K562 (cell line): ENCODE results near the gene MPND. TPM values are rescaled to one million over a fixed set of nuclear protein-coding genes. Genes with fewer than 3 reads are reported as not detected.
A peak's percentile ranks its signal among the peaks of the same experiment; 100 is the strongest.

Experiments used
- ARID1B ChIP-seq: fragments of 450-650 bp; IDR thresholded peaks from 2 replicates; pipeline ENCODE4 v1.6.1; 2016; ENCODE audit warnings: antibody characterized with exemption, mild to moderate bottlenecking, inconsistent platforms
- BDP1 ChIP-seq: IDR thresholded peaks from 3 replicates; pipeline ENCODE4 v1.6.1; 2011; ENCODE audit not compliant: insufficient read length, insufficient read depth
- CAMTA2 ChIP-seq: fragments of 250-450 bp; sonication (Bioruptor Pico); conservative IDR thresholded peaks from 2 replicates; pipeline ENCODE4 v1.5.1; 2022
- CBFB ChIP-seq: sonication (generic); formaldehyde crosslinking; IDR thresholded peaks from 2 replicates; pipeline ENCODE4 v1.4.0; 2020; ENCODE audit warnings: mild to moderate bottlenecking, missing genetic modification reagents
- CHD2 ChIP-seq: IDR thresholded peaks from 2 replicates; pipeline ENCODE4 v1.6.1; 2011; ENCODE audit warnings: low read depth, low read length
- ETS2 ChIP-seq: IDR thresholded peaks from 2 replicates; pipeline ENCODE4 v1.6.1; 2016; ENCODE audit warnings: borderline replicate concordance, missing genetic modification characterization, mild to moderate bottlenecking, moderate library complexity, missing compliant biosample characterization; ENCODE audit not compliant: poor library complexity, severe bottlenecking
- FOXP1 ChIP-seq: sonication (generic); formaldehyde crosslinking; IDR thresholded peaks from 2 replicates; pipeline ENCODE4 v1.8.0; 2022; ENCODE audit warnings: mild to moderate bottlenecking, missing genetic modification reagents
- JUN ChIP-seq, 2 experiments: sonication (generic) in 1 of 2; formaldehyde crosslinking in 1 of 2; IDR thresholded peaks; 2 replicates each; pipeline versions ENCODE4 v1.6.1 to v1.8.0; 2012 to 2022; ENCODE audit warnings: borderline replicate concordance in 2 of 2, mild to moderate bottlenecking in 2 of 2, improper control_type of control experiment in 1 of 2, low read depth in 1 of 2, low read length in 1 of 2, missing genetic modification reagents in 1 of 2
- MEF2A ChIP-seq: IDR thresholded peaks from 2 replicates; pipeline ENCODE4 v1.6.1; 2011; ENCODE audit warnings: low read depth, mild to moderate bottlenecking, low read length, moderate library complexity; ENCODE audit not compliant: control insufficient read depth
- NEUROD1 ChIP-seq: fragments of 150-350 bp; IDR thresholded peaks from 2 replicates; pipeline ENCODE4 v1.6.1; 2014; ENCODE audit warnings: borderline replicate concordance, low read length, low read depth; ENCODE audit not compliant: partially characterized antibody
- NFYB ChIP-seq: IDR thresholded peaks from 2 replicates; pipeline ENCODE4 v1.6.1; 2011; ENCODE audit warnings: mild to moderate bottlenecking, moderate library complexity; ENCODE audit not compliant: insufficient read length; ENCODE audit errors: extremely low read depth
- RBM39 ChIP-seq: fragments of 200-400 bp; formaldehyde crosslinking; optimal IDR thresholded peaks from 2 replicates; pipeline ENCODE3; 2018; ENCODE audit warnings: low read depth, low read length
- STAG1 ChIP-seq: sonication (generic); formaldehyde crosslinking; IDR thresholded peaks from 2 replicates; pipeline ENCODE4 v1.5.0; 2020; ENCODE audit warnings: missing genetic modification reagents, borderline replicate concordance
- ZFP30 ChIP-seq: fragments of 250-450 bp; sonication (Bioruptor Pico); IDR thresholded peaks from 2 replicates; pipeline ENCODE4 v1.8.0; 2022; ENCODE audit warnings: moderate library complexity, mild to moderate bottlenecking, inconsistent platforms, borderline replicate concordance
- ZNF165 ChIP-seq: fragments of 250-450 bp; sonication (Bioruptor Pico); IDR thresholded peaks from 2 replicates; pipeline ENCODE4 v1.4.0; 2020; ENCODE audit warnings: borderline replicate concordance
- ZNF57 ChIP-seq: fragments of 450-650 bp; formaldehyde crosslinking; IDR thresholded peaks from 2 replicates; pipeline ENCODE4 v1.4.0; 2020; ENCODE audit warnings: mild to moderate bottlenecking, moderate library complexity
- ZNF644 ChIP-seq: fragments of 200-800 bp; sonication (Bioruptor generic); IDR thresholded peaks from 2 replicates; pipeline ENCODE4 v1.6.1; 2016; ENCODE audit warnings: low read depth, missing genetic modification characterization, missing compliant biosample characterization
- ZNF766 ChIP-seq: fragments of 200-800 bp; sonication (Bioruptor generic); conservative IDR thresholded peaks from 2 replicates; pipeline ENCODE4 v1.6.1; 2016; ENCODE audit warnings: missing genetic modification characterization, missing compliant biosample characterization
- ZZZ3 ChIP-seq: fragments of 450-650 bp; IDR thresholded peaks from 2 replicates; pipeline ENCODE4 v1.6.1; 2016; ENCODE audit warnings: antibody characterized with exemption, mild to moderate bottlenecking, moderate library complexity
- polyA plus RNA-seq, 8 experiments: library from polyadenylated mRNA; depleted of rRNA in 4 of 8; stranded (reverse) in 5 of 8; unstranded in 3 of 8; fragments of >200 nt; fragmentation: Nextera tagmentation in 2 of 8; fragmentation: Illumina TruSeq in 1 of 8; extraction: Ambion mirVana in 2 of 8; extraction: Trizol in 1 of 8; gene quantifications; 2 replicates each; pipeline versions ENCODE4 v1.2.1 to v1.2.3, GENCODE V29; 2011 to 2014; ENCODE audit warnings: inconsistent platforms in 1 of 8, missing spikeins in 1 of 8
- total RNA-seq, 7 experiments: library from RNA; depleted of rRNA in 6 of 7; stranded (reverse); fragments of >200 nt in 6 of 7; fragmentation: Illumina TruSeq in 2 of 7; extraction: Trizol in 2 of 7; gene quantifications; 2 replicates each; pipeline versions ENCODE4 v1.2.1 to v1.2.3, GENCODE V29; 2011 to 2021; ENCODE audit warnings: low replicate concordance in 1 of 7
- TF ChIP-seq, protein P1 (sequence below): IDR thresholded peaks from 3 replicates; pipeline ENCODE4 v1.6.1; 2011; ENCODE audit warnings: borderline replicate concordance, mild to moderate bottlenecking; ENCODE audit not compliant: insufficient read length, insufficient read depth
- TF ChIP-seq, protein P2 (sequence below): sonication (generic); formaldehyde crosslinking; IDR thresholded peaks from 2 replicates; pipeline ENCODE4 v1.8.0; 2022; ENCODE audit warnings: mild to moderate bottlenecking, missing genetic modification reagents

Gene MPND
- total and polyA plus RNA-seq, 9 of the 15 experiments (the other 6 are each of a cell fraction or from before 2014, with no cell fraction given) = 0.25 to 14.0 (median 3.9) TPM

DNA sequence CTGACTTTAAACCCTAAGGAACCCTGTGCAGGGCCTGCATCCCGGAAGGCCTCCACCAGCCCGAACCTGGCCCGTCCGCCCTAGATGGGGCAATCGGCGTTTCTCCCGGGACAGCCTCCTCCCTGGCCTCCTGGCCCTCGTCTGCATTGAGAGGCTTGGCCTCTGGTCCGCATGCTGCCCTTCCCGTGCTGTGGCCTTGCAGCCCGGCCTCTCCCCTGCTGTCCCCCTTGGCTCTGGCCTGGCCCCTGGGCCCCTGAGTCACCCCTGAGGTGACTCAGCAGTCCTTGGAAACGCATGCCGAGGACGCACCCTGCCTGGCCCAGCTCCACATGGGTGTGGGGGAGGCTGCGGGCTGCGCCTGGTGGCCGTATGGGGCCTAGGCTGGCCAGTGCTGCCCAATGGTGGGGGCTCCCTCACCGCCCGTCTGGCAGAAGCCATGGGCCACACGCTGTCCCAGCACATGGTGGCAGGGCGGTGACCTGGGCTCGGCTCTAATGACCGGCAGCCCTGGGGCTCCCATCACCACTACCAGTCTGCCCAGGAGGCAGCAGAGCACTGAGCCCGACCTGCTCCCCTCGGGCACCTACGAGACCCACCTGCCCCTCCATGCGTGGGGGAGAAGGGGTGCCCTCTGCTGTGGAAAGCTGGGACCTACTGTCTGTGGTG, 31.3 kb downstream of the MPND start (continued):
- TF ChIP-seq RBM39 = peak; percentile 16
- peak; percentile 74; the same call in 1 of the 2 replicates for TF ChIP-seq CAMTA2 (CRISPR knock-in tag)
- TF ChIP-seq CBFB (CRISPR knock-in tag) = peak; percentile 78; the same call in 1 of the 2 replicates
- TF ChIP-seq CHD2 = 0 out of 2 replicates have a peak, but pooled peaks have one; percentile 17
- peak; percentile 99 for TF ChIP-seq JUN (IDR thresholded peaks at IDR 0.05; ENCODE audit: borderline replicate concordance, low read depth, low read length)
- peak; percentile 98 for TF ChIP-seq JUN (CRISPR knock-in tag; IDR thresholded peaks at IDR 0.05; ENCODE audit: borderline replicate concordance)
- TF ChIP-seq ZNF766 (CRISPR knock-in tag) = peak; percentile 88
- TF ChIP-seq, protein P1, sequence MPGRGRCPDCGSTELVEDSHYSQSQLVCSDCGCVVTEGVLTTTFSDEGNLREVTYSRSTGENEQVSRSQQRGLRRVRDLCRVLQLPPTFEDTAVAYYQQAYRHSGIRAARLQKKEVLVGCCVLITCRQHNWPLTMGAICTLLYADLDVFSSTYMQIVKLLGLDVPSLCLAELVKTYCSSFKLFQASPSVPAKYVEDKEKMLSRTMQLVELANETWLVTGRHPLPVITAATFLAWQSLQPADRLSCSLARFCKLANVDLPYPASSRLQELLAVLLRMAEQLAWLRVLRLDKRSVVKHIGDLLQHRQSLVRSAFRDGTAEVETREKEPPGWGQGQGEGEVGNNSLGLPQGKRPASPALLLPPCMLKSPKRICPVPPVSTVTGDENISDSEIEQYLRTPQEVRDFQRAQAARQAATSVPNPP = no peak
- peak; percentile 90 for TF ChIP-seq NEUROD1
- peak; percentile 83; the same call in 1 of the 2 replicates for TF ChIP-seq ZNF644 (tag)
- TF ChIP-seq ZNF165 (CRISPR knock-in tag) = peak; percentile 89; the same call in 1 of the 2 replicates
- TF ChIP-seq ETS2 = no peak
- TF ChIP-seq, protein P2, sequence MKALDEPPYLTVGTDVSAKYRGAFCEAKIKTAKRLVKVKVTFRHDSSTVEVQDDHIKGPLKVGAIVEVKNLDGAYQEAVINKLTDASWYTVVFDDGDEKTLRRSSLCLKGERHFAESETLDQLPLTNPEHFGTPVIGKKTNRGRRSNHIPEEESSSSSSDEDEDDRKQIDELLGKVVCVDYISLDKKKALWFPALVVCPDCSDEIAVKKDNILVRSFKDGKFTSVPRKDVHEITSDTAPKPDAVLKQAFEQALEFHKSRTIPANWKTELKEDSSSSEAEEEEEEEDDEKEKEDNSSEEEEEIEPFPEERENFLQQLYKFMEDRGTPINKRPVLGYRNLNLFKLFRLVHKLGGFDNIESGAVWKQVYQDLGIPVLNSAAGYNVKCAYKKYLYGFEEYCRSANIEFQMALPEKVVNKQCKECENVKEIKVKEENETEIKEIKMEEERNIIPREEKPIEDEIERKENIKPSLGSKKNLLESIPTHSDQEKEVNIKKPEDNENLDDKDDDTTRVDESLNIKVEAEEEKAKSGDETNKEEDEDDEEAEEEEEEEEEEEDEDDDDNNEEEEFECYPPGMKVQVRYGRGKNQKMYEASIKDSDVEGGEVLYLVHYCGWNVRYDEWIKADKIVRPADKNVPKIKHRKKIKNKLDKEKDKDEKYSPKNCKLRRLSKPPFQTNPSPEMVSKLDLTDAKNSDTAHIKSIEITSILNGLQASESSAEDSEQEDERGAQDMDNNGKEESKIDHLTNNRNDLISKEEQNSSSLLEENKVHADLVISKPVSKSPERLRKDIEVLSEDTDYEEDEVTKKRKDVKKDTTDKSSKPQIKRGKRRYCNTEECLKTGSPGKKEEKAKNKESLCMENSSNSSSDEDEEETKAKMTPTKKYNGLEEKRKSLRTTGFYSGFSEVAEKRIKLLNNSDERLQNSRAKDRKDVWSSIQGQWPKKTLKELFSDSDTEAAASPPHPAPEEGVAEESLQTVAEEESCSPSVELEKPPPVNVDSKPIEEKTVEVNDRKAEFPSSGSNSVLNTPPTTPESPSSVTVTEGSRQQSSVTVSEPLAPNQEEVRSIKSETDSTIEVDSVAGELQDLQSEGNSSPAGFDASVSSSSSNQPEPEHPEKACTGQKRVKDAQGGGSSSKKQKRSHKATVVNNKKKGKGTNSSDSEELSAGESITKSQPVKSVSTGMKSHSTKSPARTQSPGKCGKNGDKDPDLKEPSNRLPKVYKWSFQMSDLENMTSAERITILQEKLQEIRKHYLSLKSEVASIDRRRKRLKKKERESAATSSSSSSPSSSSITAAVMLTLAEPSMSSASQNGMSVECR (CRISPR knock-in tag) = peak; percentile 97
- peak; percentile 98; the same call in 1 of the 2 replicates for TF ChIP-seq FOXP1 (CRISPR knock-in tag)
- TF ChIP-seq ARID1B = peak; percentile 90
- peak; percentile 82 for TF ChIP-seq ZNF57
- TF ChIP-seq MEF2A = no peak
- TF ChIP-seq NFYB = no peak
- TF ChIP-seq ZFP30 = no peak
- no peak for TF ChIP-seq BDP1
- TF ChIP-seq STAG1 = no peak
- no peak for TF ChIP-seq ZZZ3
